Liver (tissue), 9 donors: ENCODE data around the gene AP4B1. TPM values are rescaled to one million over a fixed set of nuclear protein-coding genes. Genes with fewer than 3 reads are reported as not detected.

Source experiments
- DNase-seq: peaks from one replicate; pipeline ENCODE4 v3.0.0-alpha.2; 2017; ENCODE audit warnings: low spot score
- H3K27ac ChIP-seq, 2 donors: one replicate each; pipeline ENCODE4 v1.7.0; 2013; ENCODE audit warnings: inconsistent platforms in 2 of 2, low read length in 2 of 2, control low read depth in 1 of 2, low read depth in 1 of 2, mild to moderate bottlenecking in 1 of 2
- H3K27me3 ChIP-seq, 4 donors: one replicate each; pipeline versions ENCODE4 v1.6.1 to v1.7.0; 2013; ENCODE audit warnings: low read length in 3 of 4, inconsistent platforms in 1 of 4, mild to moderate bottlenecking in 1 of 4, moderate library complexity in 1 of 4; ENCODE audit not compliant: control insufficient read depth in 4 of 4, insufficient read depth in 4 of 4
- H3K36me3 ChIP-seq, 4 donors: one replicate each; pipeline versions ENCODE4 v1.6.1 to v1.7.0; 2013; ENCODE audit warnings: low read length in 3 of 4, mild to moderate bottlenecking in 3 of 4, low read depth in 1 of 4, moderate library complexity in 1 of 4; ENCODE audit not compliant: control insufficient read depth in 4 of 4, insufficient read depth in 3 of 4
- H3K4me1 ChIP-seq, 4 donors: one replicate each; pipeline versions ENCODE4 v1.6.1 to v1.7.0; 2013; ENCODE audit warnings: low read length in 3 of 4, mild to moderate bottlenecking in 3 of 4, moderate library complexity in 1 of 4; ENCODE audit not compliant: control insufficient read depth in 4 of 4, insufficient read depth in 4 of 4
- H3K4me3 ChIP-seq, 3 donors: one replicate each; pipeline versions ENCODE4 v1.6.1 to v1.7.0; 2013; ENCODE audit warnings: low read length in 3 of 3, control low read depth in 1 of 3, low read depth in 1 of 3, mild to moderate bottlenecking in 1 of 3
- H3K9ac ChIP-seq, 2 donors: one replicate each; pipeline ENCODE4 v1.7.0; 2013; ENCODE audit warnings: low read length in 2 of 2, mild to moderate bottlenecking in 2 of 2, moderate library complexity in 2 of 2, control low read depth in 1 of 2, low read depth in 1 of 2
- H3K9me3 ChIP-seq, 4 donors: one replicate each; pipeline versions ENCODE4 v1.6.1 to v1.7.0; 2013; ENCODE audit warnings: low read length in 3 of 4; ENCODE audit not compliant: control insufficient read depth in 4 of 4
- EGR1 ChIP-seq, 2 donors: IDR thresholded peaks; 2 replicates each; pipeline ENCODE4 v1.6.1; 2016 to 2018; ENCODE audit warnings: antibody characterized with exemption in 2 of 2, low read depth in 2 of 2
- FOXA2 ChIP-seq: IDR thresholded peaks from 2 replicates; pipeline ENCODE4 v1.6.1; 2016; ENCODE audit warnings: antibody characterized with exemption
- GABPA ChIP-seq, 2 donors: IDR thresholded peaks in 1 of 2; conservative IDR thresholded peaks in 1 of 2; 2 replicates each; pipeline ENCODE4 v1.6.1; 2016; ENCODE audit warnings: antibody characterized with exemption in 2 of 2, mild to moderate bottlenecking in 1 of 2, moderate library complexity in 1 of 2
- HNF4A ChIP-seq, 2 donors: conservative IDR thresholded peaks; 2 replicates each; pipeline ENCODE4 v1.6.1; 2016; ENCODE audit warnings: antibody characterized with exemption in 2 of 2, mild to moderate bottlenecking in 2 of 2
- HNF4G ChIP-seq: IDR thresholded peaks from 2 replicates; pipeline ENCODE4 v1.6.1; 2016; ENCODE audit warnings: antibody characterized with exemption
- JUND ChIP-seq, 2 donors: IDR thresholded peaks; 2 replicates each; pipeline ENCODE4 v1.6.1; 2016; ENCODE audit warnings: antibody characterized with exemption in 2 of 2
- NR2F2 ChIP-seq: IDR thresholded peaks from 2 replicates; pipeline ENCODE4 v1.6.1; 2016; ENCODE audit warnings: antibody characterized with exemption
- TAF1 ChIP-seq: conservative IDR thresholded peaks from 2 replicates; pipeline ENCODE4 v1.6.1; 2016; ENCODE audit warnings: antibody characterized with exemption, mild to moderate bottlenecking
- WGBS: extraction: QIAGEN DNeasy Blood & Tissue Kit; methylation state at CpG from one replicate; pipeline ENCODE4 v1.1.7; 2013; 5-methylcytosine and 5-hydroxymethylcytosine counted together
- polyA plus RNA-seq, 2 donors: library from polyadenylated mRNA; stranded (reverse) in 1 of 2; unstranded in 1 of 2; fragments of 200-250 nt in 1 of 2; fragments of >200 nt in 1 of 2; fragmentation: Nextera tagmentation in 1 of 2; extraction: Ambion mirVana in 1 of 2; gene quantifications; one replicate each; pipeline versions ENCODE4 v1.2.1 to v1.2.3, GENCODE V29; 2013 to 2015
- total RNA-seq, 2 donors: library from RNA; depleted of rRNA; stranded (reverse); fragments of >200 nt; gene quantifications; one replicate each; pipeline ENCODE4 v1.2.3, GENCODE V29; 2014
- TF ChIP-seq, protein P1 (sequence below): IDR thresholded peaks from 2 replicates; pipeline ENCODE4 v1.6.1; 2016; ENCODE audit warnings: antibody characterized with exemption
- TF ChIP-seq, protein P2 (sequence below): IDR thresholded peaks from 2 replicates; pipeline ENCODE4 v1.6.1; 2016; ENCODE audit warnings: antibody characterized with exemption
- TF ChIP-seq, protein P3 (sequence below): fragments of 150-350 bp; IDR thresholded peaks from 2 replicates; pipeline ENCODE4 v1.5.1; 2017; ENCODE audit warnings: improper control_type of control experiment, low read depth, low read length; ENCODE audit not compliant: missing input control
- TF ChIP-seq, protein P4 (sequence below): IDR thresholded peaks from 2 replicates; pipeline ENCODE4 v1.6.1; 2016; ENCODE audit warnings: antibody characterized with exemption, mild to moderate bottlenecking
- donor health status: healthy.
- donor health status: healthy.
- donor health status: healthy.
- donor health status: healthy.
- donor health status: healthy.

AP4B1 gene
- total and polyA plus RNA-seq, 4 donors: 4.3 to 10.6 (median 7.0) TPM

DNA sequence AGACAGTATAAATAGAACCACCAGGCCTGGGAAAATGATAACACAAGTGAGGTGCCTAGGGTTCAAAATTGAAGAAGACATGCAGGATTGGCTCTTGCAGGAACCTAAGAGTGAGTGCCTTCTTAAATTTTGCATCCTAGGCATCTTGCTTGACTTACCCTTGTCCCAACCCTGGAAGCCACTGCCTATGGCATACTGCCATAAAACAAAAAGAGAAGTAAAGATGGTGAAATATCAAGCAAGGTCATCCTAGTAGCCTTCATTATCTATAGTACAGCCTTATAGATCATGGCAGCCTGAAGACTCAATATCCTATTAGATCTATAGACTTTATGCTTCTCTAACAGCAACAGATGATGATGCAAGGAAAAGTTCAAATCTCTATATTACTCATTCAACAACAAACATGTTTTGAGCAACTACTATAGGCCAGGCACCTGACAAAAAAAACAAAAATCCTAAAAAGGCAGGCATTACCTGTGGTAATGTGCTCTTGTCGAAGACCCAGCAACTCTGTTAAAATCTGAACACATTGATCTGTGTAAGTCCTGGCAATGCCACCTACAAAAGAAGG is 6.3 kb downstream of the AP4B1 start:
- no peak overlapping the region for H3K27ac ChIP-seq
- H3K9me3 ChIP-seq: no peaks in the 10 kb centered on the region
- WGBS: 95% methylated on average over 1 of the region's 1 CpG
- TF ChIP-seq, protein P1, sequence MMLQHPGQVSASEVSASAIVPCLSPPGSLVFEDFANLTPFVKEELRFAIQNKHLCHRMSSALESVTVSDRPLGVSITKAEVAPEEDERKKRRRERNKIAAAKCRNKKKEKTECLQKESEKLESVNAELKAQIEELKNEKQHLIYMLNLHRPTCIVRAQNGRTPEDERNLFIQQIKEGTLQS: no peak
- no peak for TF ChIP-seq GABPA (IDR thresholded peaks at IDR 0.05 in 1 of 2, conservative IDR thresholded peaks at IDR 0.05 in 1 of 2)
- TF ChIP-seq, protein P2, sequence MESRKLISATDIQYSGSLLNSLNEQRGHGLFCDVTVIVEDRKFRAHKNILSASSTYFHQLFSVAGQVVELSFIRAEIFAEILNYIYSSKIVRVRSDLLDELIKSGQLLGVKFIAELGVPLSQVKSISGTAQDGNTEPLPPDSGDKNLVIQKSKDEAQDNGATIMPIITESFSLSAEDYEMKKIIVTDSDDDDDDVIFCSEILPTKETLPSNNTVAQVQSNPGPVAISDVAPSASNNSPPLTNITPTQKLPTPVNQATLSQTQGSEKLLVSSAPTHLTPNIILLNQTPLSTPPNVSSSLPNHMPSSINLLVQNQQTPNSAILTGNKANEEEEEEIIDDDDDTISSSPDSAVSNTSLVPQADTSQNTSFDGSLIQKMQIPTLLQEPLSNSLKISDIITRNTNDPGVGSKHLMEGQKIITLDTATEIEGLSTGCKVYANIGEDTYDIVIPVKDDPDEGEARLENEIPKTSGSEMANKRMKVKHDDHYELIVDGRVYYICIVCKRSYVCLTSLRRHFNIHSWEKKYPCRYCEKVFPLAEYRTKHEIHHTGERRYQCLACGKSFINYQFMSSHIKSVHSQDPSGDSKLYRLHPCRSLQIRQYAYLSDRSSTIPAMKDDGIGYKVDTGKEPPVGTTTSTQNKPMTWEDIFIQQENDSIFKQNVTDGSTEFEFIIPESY: no peak
- no peak for TF ChIP-seq NR2F2
- H3K36me3 ChIP-seq: peaks cover 10 to 42% (median 31%) of the 10 kb centered on the region in 4 donors
- no peak overlapping the region for H3K4me3 ChIP-seq
- no peaks in the 10 kb centered on the region for H3K27me3 ChIP-seq
- H3K9ac ChIP-seq: no peak overlapping the region
- peaks cover 0 to 2% (median under 1%) of the 10 kb centered on the region in 4 donors for H3K4me1 ChIP-seq
- DNase-seq: no peak

DNA sequence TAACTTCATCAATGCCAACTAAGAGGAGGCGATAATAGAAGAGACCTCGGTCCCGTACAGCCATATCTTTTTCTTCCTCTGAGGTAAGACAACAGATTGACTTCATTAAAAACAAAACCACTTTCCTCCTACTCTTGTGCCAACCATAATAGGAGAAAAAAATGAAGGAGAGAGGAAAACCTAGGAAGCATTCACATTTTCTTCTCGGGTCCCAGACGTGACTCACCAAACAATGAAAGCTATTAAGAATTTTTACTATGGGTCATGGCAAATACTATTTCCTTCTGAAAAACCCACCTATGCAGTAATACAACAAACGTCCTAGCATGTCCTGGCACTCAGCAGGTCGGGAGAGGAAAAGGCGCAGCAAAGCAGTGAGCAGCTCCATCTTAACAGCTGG is 8.6 kb downstream of the AP4B1 start:
- WGBS: 95% methylated on average over 8 of the region's 8 CpGs
- Histone ChIP-seq H3K36me3 (peaks cover 10 to 42% (median 31%) of the 10 kb centered on the region in 4 donors), H3K27me3 (no peaks in the 10 kb centered on the region), H3K4me3 (no peak overlapping the region), H3K27ac (no peak overlapping the region), H3K9ac (no peak overlapping the region), H3K4me1 (no peaks in the 10 kb centered on the region), H3K9me3 (no peaks in the 10 kb centered on the region)
- TF ChIP-seq JUND (IDR thresholded peaks at IDR 0.05): no peak
- TF ChIP-seq FOXA2: no peak
- TF ChIP-seq, protein P2: no peak
- TF ChIP-seq, protein P3, sequence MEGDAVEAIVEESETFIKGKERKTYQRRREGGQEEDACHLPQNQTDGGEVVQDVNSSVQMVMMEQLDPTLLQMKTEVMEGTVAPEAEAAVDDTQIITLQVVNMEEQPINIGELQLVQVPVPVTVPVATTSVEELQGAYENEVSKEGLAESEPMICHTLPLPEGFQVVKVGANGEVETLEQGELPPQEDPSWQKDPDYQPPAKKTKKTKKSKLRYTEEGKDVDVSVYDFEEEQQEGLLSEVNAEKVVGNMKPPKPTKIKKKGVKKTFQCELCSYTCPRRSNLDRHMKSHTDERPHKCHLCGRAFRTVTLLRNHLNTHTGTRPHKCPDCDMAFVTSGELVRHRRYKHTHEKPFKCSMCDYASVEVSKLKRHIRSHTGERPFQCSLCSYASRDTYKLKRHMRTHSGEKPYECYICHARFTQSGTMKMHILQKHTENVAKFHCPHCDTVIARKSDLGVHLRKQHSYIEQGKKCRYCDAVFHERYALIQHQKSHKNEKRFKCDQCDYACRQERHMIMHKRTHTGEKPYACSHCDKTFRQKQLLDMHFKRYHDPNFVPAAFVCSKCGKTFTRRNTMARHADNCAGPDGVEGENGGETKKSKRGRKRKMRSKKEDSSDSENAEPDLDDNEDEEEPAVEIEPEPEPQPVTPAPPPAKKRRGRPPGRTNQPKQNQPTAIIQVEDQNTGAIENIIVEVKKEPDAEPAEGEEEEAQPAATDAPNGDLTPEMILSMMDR: no peak
- TF ChIP-seq, protein P1: no peak
- TF ChIP-seq EGR1 (IDR thresholded peaks at IDR 0.05; ENCODE audit: low read depth in 2 of 2): no peak
- no peak for TF ChIP-seq TAF1
- no peak for TF ChIP-seq HNF4A (conservative IDR thresholded peaks at IDR 0.05)
- no peak for TF ChIP-seq HNF4G
- TF ChIP-seq, protein P4, sequence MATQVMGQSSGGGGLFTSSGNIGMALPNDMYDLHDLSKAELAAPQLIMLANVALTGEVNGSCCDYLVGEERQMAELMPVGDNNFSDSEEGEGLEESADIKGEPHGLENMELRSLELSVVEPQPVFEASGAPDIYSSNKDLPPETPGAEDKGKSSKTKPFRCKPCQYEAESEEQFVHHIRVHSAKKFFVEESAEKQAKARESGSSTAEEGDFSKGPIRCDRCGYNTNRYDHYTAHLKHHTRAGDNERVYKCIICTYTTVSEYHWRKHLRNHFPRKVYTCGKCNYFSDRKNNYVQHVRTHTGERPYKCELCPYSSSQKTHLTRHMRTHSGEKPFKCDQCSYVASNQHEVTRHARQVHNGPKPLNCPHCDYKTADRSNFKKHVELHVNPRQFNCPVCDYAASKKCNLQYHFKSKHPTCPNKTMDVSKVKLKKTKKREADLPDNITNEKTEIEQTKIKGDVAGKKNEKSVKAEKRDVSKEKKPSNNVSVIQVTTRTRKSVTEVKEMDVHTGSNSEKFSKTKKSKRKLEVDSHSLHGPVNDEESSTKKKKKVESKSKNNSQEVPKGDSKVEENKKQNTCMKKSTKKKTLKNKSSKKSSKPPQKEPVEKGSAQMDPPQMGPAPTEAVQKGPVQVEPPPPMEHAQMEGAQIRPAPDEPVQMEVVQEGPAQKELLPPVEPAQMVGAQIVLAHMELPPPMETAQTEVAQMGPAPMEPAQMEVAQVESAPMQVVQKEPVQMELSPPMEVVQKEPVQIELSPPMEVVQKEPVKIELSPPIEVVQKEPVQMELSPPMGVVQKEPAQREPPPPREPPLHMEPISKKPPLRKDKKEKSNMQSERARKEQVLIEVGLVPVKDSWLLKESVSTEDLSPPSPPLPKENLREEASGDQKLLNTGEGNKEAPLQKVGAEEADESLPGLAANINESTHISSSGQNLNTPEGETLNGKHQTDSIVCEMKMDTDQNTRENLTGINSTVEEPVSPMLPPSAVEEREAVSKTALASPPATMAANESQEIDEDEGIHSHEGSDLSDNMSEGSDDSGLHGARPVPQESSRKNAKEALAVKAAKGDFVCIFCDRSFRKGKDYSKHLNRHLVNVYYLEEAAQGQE: no peak
- DNase-seq: no peak
